Measurements from ENCODE around the gene PLIN3. TPM values are rescaled to one million over a fixed set of nuclear protein-coding genes. Genes with fewer than 3 reads are reported as not detected.

The PLIN3 gene
- total RNA-seq, 1 donor from 2014 or later = 157 TPM

GRCh38 chr19:4851551-4852290 is 15.7 kb downstream of the PLIN3 start:
- Mint-ChIP-seq H3K4me1 (ENCODE audit: low read depth, unreplicated experiment) (no peaks in the 10 kb centered on the region), H3K27ac (ENCODE audit: unreplicated experiment) (peak overlapping the region; percentile 47), H3K36me3 (ENCODE audit: low read depth, unreplicated experiment) (peaks cover 15% of the 10 kb centered on the region), H3K9me3 (ENCODE audit: unreplicated experiment) (no peaks in the 10 kb centered on the region), H3K27me3 (ENCODE audit: low read depth, unreplicated experiment) (no peaks in the 10 kb centered on the region), H3K4me3 (ENCODE audit: unreplicated experiment) (peak overlapping the region; percentile 57)
- no peaks in the 10 kb centered on the region for H3K4me1 ChIP-seq (ENCODE audit: insufficient read depth, low read length)
- TF ChIP-seq EZH2 (IDR thresholded peaks at IDR 0.05; ENCODE audit: insufficient read depth, low read length) (no peak), CTCF (IDR thresholded peaks at IDR 0.05; ENCODE audit: insufficient read depth, low read depth, low read length) (peak; percentile 69)
- no peak overlapping the region for H3K9ac ChIP-seq (ENCODE audit: low read length)
- H3K36me3 ChIP-seq (ENCODE audit: insufficient read depth, low read length) = peaks cover 22% of the 10 kb centered on the region
- H3K9me3 ChIP-seq (ENCODE audit: insufficient read depth, low read depth, low read length) = no peaks in the 10 kb centered on the region
- FAIRE-seq = no peak
- H4K20me1 ChIP-seq (ENCODE audit: insufficient read depth, low read length) = peaks cover 22% of the 10 kb centered on the region
- H2AFZ ChIP-seq (ENCODE audit: low read depth, low read length) = no peak overlapping the region
- no peak for DNase-seq (ENCODE audit: low read depth)
- no peak overlapping the region for H3K27ac ChIP-seq (ENCODE audit: low read depth, low read length)
- H3K27me3 ChIP-seq (ENCODE audit: insufficient read depth, low read length) = no peaks in the 10 kb centered on the region
- H3K79me2 ChIP-seq (ENCODE audit: insufficient read depth, low read length) = peaks cover 2% of the 10 kb centered on the region
- no peak overlapping the region for H3K4me2 ChIP-seq (ENCODE audit: low read length)
- H3K4me3 ChIP-seq (ENCODE audit: insufficient read depth, low read depth, low read length) = no peak overlapping the region

GRCh38 chr19:4849019-4849418 is 18.4 kb downstream of the PLIN3 start:
- H3K79me2 ChIP-seq (ENCODE audit: insufficient read depth, low read length) = peaks cover 2% of the 10 kb centered on the region
- no peak for TF ChIP-seq EZH2 (IDR thresholded peaks at IDR 0.05; ENCODE audit: insufficient read depth, low read length)
- TF ChIP-seq CTCF (IDR thresholded peaks at IDR 0.05; ENCODE audit: insufficient read depth, low read depth, low read length) = no peak
- no peak overlapping the region for H2AFZ ChIP-seq (ENCODE audit: low read depth, low read length)
- H3K36me3 ChIP-seq (ENCODE audit: insufficient read depth, low read length) = peaks cover 27% of the 10 kb centered on the region
- no peaks in the 10 kb centered on the region for H3K27me3 Mint-ChIP-seq (ENCODE audit: low read depth, unreplicated experiment)
- DNase-seq (ENCODE audit: low read depth) (no peak), FAIRE-seq (no peak)
- H3K27ac ChIP-seq (ENCODE audit: low read depth, low read length) = no peak overlapping the region
- H3K4me1 ChIP-seq (ENCODE audit: insufficient read depth, low read length) = peaks cover 2% of the 10 kb centered on the region
- H3K4me1 Mint-ChIP-seq (ENCODE audit: low read depth, unreplicated experiment) = no peaks in the 10 kb centered on the region
- H3K9me3 ChIP-seq (ENCODE audit: insufficient read depth, low read depth, low read length) = no peaks in the 10 kb centered on the region
- no peak overlapping the region for H3K4me3 ChIP-seq (ENCODE audit: insufficient read depth, low read depth, low read length)
- H4K20me1 ChIP-seq (ENCODE audit: insufficient read depth, low read length) = peaks cover 15% of the 10 kb centered on the region
- H3K9ac ChIP-seq (ENCODE audit: low read length) = no peak overlapping the region
- no peak overlapping the region for H3K27ac Mint-ChIP-seq (ENCODE audit: unreplicated experiment)
- peaks cover 14% of the 10 kb centered on the region for H3K36me3 Mint-ChIP-seq (ENCODE audit: low read depth, unreplicated experiment)
- no peak overlapping the region for H3K4me2 ChIP-seq (ENCODE audit: low read length)
- no peaks in the 10 kb centered on the region for H3K27me3 ChIP-seq (ENCODE audit: insufficient read depth, low read length)
- H3K9me3 Mint-ChIP-seq (ENCODE audit: unreplicated experiment) = no peaks in the 10 kb centered on the region
- no peak overlapping the region for H3K4me3 Mint-ChIP-seq (ENCODE audit: unreplicated experiment)

All from astrocyte (in vitro differentiated cells and primary cell).